GM19043 (cell line): ENCODE results near the gene MDC1.
A peak's percentile ranks its signal among the peaks of the same experiment; 100 is the strongest.
"Not testable (repeated sequence)": the region's sequence is repeated elsewhere in the genome, so short reads cannot be mapped to it uniquely, and the experiment has no call there.

Experiments used
- ATAC-seq: cut with Tn5 transposase; IDR thresholded peaks from one replicate; pipeline ENCODE4 v1.9.1; 2021; ENCODE audit warnings: low read depth; ENCODE audit not compliant: unreplicated experiment

The MDC1 gene

DNA sequence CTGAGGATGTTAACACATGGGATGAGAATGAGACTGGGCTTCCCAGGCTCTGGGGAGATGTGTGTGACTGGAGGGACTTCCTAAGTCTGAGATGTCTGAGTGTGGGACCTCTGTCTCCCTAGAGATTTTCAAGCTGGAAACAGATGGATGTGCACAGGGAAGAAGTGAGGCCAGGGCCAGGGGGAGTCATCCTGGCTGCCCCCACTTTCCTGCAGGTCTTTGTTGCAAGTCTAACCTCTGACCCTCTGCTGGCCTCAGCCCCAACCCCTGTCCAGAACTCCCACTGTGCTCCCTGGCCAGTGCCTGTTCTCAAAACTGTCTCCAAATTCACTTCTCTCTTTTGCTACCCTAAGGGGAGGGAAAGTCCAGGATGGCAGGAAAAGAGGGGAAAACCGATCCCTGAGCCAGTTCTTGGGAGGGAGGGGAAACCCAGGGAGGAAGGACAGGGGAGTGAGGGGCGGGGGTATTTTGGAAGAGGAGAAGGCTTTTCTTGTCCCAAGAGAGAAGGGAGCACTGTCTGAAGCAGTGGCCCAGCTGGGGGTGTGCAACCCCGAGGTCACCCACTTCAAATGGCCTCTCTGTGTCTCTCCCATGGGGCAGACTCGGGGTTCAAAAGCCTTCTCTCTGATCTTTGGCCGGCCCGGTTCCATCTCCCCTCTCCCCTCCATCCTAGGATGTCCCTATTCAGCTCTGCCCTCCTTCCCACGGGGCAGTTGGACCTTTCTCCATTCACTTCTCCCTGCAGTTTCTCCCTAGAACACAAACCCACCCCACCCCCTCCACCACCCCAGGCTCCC is 33.7 kb downstream of the MDC1 start:
- ATAC-seq: no peak

DNA sequence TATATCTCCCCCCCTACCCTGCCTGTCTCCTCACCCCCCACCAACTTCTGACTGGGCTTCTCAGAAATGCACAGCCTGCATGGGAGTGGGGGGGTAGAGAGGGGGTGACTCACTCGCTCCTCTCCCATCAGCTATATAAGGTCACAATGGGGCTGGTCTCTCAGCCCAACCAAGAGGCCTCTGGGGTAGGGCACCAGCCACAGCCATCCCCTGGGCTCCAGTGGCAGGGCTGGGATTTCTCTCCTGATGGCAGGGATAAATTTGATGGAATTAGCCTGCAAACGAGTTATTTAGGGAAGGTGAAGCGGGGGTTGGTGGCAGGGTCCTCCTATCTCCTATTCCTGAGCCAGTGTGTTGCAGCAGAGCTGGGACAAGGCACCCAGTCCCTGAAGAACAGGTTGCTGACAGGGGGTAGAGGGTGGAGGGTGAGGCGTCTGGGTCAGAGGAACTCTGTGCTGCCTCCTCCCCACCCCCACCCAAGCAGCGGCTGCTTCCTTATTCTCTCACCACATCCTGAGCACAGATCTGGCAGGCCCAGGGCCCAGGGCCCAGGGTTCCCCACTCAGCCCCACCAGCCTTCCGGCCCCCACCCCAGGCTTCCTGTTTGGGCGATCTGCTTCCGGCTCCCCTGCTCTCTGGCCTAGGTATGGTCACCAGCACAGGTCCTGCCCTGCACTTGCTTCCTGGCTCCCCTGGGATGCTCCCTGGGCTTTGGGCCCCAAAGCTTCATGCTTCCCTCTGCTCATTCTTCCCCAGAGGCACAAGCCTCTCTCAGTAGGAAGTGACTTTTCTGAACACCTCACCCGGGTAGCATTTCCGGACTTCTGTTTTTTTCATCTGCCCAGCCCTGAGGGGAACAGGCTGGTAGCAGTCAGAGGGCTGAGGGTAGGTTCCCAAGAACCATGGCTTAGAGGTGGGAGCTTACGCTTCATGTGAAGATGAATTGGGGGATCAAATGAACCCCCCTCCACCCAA is 34.7 kb downstream of the MDC1 start:
- peak; percentile 35 for ATAC-seq

DNA sequence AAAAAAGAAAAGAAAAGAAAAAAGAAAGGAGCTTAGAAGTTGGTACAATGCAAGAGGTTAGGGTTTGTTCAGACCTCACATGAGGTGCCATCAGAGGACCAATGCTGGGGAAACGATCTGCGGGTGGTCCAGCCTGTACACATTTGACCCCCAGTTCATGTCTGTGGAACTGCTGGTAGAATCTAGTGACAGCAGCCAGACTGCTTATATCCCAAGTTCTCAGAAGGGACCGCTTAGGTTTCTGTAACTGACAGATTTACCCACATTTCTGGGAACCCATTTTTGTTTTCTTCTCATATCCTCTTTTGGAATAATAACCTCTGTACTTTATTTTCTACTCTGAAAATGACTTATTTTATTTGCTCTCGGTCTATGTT is 35.3 kb downstream of the MDC1 start:
- ATAC-seq: no peak

DNA sequence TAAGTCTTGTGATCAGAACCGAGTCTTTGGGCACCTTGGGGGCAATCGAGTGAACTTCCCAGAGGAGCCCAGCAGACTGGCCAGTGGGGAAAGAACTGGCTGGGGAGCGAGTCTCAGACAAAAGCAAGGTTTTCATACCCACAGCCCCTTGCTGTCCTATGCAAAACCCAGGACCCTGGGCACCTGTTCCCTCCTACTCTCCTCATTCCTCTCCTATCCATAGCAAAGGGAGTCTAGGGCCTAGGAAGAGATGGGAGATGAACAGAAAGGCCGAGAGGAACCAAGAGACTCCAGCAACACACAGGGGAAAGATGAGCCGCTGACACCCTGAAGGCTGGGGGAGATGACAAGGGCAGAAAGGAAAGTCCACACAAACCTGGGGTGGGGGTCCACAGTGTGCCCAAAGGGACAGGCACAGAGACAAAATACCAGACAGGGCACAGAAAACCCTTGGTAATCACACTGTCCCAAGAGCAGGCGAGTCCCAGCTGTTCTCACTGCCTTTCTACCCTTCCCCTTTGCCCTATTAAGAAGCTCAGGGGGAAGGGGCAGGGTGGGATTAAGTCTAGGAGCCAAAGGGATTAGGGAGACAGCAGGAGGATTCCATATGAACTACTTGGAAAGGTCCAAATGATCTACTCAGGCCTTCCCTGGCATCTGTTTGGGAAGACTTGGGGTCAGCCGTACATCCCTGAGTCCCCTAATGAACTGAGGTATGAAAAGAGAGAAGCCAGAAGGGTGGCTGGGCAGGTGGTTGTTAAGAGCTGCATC is 37.1 kb downstream of the MDC1 start:
- no peak for ATAC-seq

DNA sequence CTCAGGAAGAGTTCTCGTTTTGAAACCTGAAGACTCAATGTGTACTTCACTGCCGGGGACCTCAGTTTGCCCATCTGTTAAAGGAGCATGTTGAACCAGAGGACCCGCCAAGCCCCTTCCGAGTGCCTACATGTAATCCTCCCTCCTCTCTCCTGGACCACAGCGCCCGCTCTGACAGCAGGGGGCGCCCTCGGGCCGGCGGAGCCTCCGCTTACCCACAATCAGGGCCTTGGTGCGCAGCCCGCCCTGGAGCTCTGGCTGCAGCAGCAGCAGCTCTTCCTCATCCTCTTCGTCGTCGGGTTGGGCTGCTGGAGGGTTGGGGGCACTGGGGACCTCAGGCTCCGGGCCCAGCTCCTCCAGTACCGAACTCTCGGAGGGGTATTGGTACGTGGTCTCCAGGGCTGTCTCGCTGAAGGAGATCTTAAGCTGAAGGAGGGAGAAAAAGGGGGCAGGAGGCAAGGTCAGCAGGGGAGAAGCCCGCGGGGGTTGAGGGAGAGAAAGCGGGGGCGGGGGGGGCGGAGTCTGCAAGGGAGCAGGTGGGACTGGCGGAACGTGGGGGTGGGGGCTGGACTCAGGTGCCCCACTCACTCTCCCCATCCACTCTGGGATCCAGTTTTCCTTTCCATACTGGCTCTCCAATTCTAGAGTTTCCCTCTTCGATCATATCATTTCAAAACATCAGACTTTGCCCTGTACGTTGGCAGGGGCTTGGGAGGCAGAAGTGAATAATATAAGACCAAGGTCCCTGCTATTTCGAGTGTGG is 37.9 kb downstream of the MDC1 start:
- ATAC-seq: no peak

DNA sequence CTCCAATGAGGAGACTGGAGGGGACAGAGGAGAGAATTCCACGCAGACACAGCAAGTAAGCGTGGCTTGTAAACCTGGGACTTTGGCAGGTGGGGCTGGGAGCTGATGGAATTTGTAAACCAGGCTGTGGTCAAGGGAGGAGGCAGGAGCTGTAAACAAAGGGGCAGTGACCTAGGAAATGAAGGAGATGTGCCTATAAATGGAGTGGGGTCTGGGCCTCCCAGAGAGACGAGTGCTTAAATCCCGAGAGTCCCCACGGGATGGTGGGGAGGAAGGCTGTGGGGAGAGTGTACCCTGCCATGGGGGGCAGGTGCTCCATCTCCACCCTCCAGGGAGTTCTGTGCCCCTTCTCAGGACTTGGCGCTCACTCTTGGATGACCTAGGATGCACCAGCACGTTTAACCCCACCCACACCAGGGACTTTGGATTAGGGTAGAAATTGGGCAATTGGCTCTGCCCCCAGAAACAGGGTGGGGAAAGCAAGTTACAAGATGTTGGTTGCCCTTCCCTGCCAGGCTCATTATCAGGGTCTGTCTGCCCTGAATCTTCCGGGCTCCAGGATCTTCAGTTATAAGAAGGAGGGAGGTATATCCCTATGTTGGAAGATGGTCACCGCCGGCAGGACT is 40.3 kb downstream of the MDC1 start:
- no peak for ATAC-seq

DNA sequence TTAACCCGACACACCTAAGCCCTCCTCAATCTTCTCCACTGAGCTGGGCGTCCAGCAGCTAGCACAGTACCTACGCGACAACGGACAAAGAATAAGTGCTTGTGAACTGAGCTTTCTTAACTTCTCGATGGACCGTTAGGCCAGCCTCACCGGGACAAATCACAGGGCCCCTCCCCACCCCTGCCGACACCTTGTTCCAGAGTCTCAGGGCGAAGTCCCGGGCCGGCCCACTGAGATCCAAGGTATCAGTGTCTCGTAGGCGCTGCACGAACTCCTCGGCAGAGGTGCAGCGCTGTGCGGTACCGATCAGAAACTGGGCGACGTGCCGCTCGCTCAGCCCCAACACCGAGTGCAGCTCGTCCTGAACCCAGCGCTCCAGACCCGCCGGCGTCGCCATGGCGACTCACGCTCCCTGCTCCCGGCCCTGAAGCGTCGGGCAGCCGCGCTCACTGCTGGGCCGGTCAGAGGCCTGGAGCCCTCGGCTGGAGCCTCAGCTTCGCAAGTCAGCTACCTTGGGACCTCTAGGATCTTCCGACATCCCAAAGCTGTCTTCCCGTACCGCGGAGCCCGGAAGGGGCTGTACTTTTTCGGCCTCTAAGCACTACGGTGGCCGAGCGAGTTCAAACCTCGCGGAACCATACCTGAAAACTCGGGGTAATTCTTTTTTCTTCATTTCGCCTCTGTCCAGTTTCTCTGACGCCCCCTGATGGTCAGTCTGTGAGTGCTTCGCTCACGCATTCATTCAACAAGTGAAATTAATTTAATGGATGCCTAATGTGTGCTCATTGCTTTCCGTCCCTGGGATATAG is 44.4 kb downstream of the MDC1 start, which contains the start of gene DHX16:
DHX16 (minus strand) TSS at position 562 of the 809 bp plus-strand sequence; CDS start at position 397, 165 bp downstream.
- peak; percentile 72 for ATAC-seq

DNA sequence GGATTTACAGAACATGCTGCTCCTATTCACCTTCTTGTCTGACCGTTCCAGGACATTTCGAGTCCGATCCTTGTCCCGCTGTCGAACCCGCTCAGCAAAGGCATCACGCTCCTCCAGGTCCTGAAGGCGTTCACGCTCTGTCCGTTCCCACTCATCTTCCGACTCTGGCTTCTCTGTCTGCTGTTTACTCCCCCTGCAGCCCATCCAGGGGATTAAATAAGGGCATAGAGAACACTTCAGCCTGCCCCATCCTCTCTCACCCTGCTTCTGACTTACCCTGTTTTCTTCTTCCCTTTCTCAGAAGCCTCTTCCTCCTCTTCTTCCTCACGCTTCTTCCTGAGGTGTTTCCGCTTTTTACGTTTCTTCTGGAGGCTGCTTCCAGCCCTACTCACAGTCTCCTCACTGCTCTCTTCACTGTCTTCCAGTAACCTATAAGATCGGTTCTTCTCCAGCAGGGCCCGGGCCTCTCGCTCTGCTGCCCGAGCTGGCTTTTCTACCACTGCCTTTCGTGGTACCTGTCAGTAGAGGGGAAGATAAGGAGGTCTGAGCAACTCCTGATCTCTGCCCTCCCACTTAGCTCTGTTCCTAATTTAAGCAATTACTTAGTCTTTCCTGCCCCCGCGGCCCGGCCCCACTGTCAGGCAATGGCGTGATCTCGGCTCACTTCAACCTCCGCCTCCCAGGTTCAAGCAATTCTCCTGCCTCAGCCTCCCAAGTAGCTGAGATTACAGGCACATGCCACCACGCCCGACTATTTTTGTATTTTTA is 46.1 kb downstream of the MDC1 start:
- ATAC-seq: no peak

DNA sequence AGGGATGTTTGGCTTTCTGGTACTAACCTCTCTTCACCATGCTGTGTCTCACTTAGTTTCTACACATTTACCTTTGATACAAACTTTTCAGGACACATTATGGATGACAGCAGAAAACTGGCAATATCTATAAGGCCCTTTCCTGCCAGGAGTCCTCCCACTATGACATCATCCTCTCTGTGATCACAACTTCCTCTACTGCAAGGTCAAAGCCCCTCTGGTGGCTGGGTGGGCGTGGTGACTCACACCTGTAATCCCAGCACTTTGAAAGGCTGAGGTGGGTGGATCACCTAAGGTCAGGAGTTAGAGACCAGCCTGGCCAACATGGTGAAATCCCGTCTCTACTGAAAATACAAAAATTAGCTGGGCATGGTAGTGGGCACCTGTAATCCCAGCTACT is 50.8 kb downstream of the MDC1 start:
- ATAC-seq: not testable (repeated sequence)

DNA sequence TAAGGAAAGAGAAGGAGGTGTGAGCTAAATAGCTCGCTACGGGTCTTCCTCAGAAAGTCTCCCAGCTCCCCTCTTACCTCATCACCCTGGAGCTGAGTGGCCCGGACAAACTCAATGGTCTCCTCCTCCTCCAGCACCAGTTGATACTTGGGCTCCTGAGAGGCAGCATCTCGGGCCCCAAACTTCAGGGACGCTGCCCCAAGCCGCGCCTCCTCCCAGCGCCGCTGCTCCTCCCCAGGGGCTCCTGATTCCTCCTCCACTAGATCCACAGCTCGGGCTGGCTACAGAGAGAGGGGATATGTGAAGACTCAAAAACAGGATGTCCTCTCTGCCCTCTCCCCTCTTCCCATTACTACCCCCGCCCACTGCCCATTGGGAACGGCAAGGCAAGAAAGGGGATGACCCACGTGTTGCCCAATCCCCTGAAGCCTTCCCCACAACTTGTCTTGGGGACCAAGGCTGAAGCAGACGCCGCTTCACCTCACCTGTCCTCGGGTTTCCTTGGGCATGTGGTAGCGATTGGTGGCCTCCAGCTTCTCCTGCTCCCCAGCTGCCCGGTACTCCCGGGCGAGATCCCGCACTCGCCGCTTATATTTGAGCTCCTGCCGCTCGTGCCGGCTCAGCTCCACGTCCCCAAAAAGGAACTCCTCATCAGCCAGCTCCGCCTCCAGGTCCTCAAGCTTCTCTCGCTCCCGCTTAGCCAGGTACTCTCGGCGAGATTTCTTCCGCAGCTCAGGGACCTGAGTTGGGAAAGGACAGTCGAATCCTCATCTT is 51.9 kb downstream of the MDC1 start:
- ATAC-seq: no peak

DNA sequence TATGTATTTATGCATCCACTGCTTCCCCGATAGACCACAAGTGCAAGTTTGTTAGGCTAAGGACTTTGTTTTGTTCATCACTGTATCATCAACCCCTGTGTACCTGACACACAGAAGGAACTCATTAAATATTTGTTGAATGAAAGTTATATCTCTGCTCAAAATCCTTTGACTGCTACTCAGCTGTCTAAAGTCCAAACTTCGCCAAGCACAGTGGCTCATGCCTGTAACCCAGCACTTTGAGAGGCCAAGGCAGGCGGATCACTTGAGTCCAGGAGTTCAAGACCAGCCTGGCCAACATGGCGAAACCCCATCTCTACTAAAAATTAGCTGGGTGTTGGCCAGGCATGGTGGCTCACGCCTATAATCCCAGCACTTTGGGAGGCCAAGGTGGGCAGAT is 59.2 kb downstream of the MDC1 start:
- ATAC-seq: not testable (repeated sequence)

DNA sequence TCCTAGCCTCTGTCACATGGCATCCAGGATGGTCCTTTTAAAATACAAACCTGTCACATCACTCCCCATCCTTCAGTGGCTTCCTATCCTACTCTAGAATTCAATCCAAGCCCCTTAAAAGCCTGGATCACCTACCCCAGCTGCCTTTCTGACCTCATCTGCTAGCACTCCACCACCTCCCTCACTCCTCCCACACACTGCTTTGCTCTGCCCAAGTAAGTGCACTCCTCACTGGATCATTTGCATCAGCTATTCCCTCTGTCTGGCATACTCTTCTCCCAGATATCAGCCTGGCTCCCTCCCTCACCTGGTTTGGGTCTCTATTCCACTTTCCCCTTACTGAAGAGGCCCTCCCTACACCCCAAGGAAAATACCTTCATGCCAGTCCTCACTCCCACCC is 59.6 kb downstream of the MDC1 start:
- ATAC-seq: no peak

DNA sequence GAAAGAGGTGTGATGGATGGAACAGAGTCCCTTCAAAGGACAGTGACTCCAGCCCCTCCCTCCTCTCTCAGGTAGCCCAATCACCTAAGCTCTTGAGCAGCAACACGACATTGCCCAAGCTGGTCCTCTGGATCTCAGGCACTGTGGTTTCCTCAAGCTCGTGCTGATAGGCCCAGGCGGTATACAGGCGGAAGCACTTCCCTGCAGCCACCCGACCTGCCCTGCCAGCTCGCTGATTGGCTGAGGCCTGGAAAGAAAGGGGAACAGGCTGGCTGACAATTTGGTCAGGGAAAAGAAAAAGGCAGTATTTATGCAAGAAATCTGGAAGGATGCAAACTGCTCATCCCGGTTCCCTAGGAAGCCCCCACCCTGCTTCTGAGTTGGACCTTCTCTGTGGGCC is 60.6 kb downstream of the MDC1 start:
- no peak for ATAC-seq

DNA sequence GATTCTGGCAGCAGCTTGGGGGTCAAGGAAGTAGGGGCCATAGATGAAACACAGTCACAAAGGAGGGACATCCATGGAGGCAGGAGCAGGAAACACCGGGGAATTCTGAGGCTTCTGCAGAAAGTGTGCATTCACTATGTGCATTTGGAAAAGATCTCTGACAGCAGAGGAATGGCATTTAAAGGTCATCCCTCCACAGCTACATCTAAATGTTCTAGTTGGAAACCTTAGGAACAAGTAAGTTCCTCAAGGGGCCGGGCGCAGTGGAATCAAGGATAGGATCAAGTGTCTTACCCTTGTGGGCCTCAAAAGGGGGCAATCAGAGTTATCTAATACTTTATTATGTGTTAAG is 61.4 kb downstream of the MDC1 start:
- no peak for ATAC-seq

DNA sequence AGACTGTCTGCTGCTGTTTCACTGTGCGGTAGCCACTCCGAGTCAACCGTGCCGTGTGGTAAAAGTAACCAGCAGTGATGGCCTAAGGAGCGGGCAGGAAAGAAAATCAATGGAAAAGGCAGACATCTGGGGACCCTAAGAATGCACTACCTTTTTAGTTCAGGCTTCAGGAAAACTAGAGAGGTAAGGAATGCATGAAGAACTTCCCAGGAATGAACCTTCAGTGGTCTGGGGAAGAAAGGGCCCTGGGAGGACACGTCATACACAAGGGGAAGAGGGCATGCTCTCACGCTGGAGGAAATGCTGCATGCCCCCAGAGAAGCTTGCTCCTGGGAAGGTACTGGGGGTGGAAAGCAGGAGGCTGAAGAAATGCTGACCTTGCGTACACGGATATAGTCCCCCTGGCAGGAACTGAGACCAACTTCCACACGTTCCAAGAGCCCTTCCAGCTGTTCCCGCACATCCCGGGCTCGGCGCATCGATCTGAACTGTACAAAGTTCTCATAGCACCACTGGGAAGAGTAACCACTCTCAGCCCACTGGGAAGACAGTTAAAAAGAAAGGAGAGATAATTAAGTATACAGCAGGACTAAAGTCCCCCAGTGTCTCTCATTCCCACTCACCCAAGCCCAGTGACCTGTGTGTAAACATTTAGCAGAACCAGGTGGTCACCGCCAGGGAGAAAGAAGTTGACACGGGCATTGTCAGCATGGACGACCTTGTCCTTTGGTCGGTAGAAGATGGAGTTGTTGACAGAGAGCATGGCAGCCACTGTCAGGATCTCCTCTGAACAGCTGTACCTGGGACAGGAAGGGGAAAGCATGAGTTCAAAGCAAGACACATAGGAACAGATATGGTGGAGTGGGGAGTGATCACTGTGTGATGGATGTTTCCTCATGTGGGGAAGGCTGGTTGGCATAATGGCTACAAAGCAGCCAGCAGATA is 62.0 kb downstream of the MDC1 start:
- no peak for ATAC-seq

DNA sequence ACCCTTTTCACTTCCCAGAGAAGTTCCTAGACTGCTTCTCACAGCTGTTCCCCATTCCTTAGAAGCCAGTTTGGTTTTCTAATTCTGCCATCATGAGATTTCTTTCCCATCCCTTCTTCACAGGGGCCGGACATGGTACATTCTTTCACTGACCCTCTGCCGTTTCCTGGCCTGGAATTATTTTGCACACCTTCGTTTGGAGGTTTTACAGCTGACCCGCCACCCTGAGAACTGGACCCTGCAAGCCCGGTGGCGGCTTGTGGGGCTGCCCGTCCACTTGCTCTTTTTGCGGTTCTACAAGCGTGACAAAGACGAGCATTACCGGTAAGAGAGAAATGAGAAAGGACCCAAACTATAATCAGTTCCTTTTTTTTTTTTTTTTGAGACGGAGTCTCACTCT is 65.9 kb downstream of the MDC1 start:
- no peak for ATAC-seq
